A549 treated with ZK216348 at 1 μM for 4 hours (cell line): ENCODE measurements around the gene LAMB4. TPM values are rescaled to one million over a fixed set of nuclear protein-coding genes. Genes with fewer than 3 reads are reported as not detected.

Experiments
- total RNA-seq: library from RNA; stranded (reverse); fragments of 200-300 nt; extraction: Qiagen RNA extraction; gene quantifications from 5 replicates; pipeline ENCODE4 v1.2.3, GENCODE V29; 2022; ENCODE audit warnings: low read depth

Gene LAMB4
- total RNA-seq, result 0.14 to 0.26 TPM (median 0.22 TPM) in 4 of 5 replicates, not detected in the other

GRCh38 chr7:108130261-108130660 is at the start of gene LAMB4:
LAMB4 (minus strand) TSS chr7:108130361; CDS start chr7:108123164, 7,197 bp downstream.

GRCh38 chr7:108002726-108003598 is 127.2 kb downstream of the LAMB4 start, which contains the start of gene LAMB1:
LAMB1 (minus strand) TSS chr7:108003161; CDS start chr7:108002885, 276 bp downstream.

Other genes with a start within 250 kb of the LAMB4 start
- gene DLD, start 239.2 kb downstream of the LAMB4 start, total RNA-seq, result 77.6 to 101 TPM (median 86.4 TPM) in 5 replicates
- gene LAMB1, start 127.2 kb downstream of the LAMB4 start, total RNA-seq, result 107 to 186 TPM (median 118 TPM) in 5 replicates